SU-DHL-6 (cell line): ENCODE results near the gene DENND1B.

Source experiments
- H2AFZ ChIP-seq: fragments of 200-600 bp; sonication (generic); 2 replicates; pipeline ENCODE4 v1.6.1; 2014; ENCODE audit warnings: low read depth, mild to moderate bottlenecking, moderate library complexity, mixed read lengths, antibody characterized with exemption, low read length; ENCODE audit not compliant: severe bottlenecking
- H3F3A ChIP-seq: fragments of 200-600 bp; shearing (Covaris generic); 2 replicates; pipeline ENCODE4 v1.6.0; 2016; ENCODE audit warnings: antibody characterized with exemption, mild to moderate bottlenecking; ENCODE audit not compliant: insufficient read depth
- H3K27ac ChIP-seq: fragments of 200-600 bp; sonication (generic); 2 replicates; pipeline ENCODE4 v1.5.1; 2016; ENCODE audit warnings: low read depth, mild to moderate bottlenecking, low read length, moderate library complexity, mixed read lengths
- H3K27me3 ChIP-seq: fragments of 200-600 bp; sonication (generic), shearing (Covaris generic); 2 replicates; pipeline ENCODE4 v1.6.0; 2014; ENCODE audit warnings: mild to moderate bottlenecking, low read length
- H3K36me3 ChIP-seq: fragments of 200-600 bp; sonication (generic); 2 replicates; pipeline ENCODE4 v1.6.1; 2014; ENCODE audit warnings: mild to moderate bottlenecking, low read length, mixed read lengths
- H3K4me2 ChIP-seq: fragments of 300-600, 200-600 bp; shearing (Covaris generic), sonication (generic); 2 replicates; pipeline ENCODE4 v1.6.0; 2014; ENCODE audit warnings: low read length, low read depth, mild to moderate bottlenecking; ENCODE audit not compliant: poor library complexity, severe bottlenecking
- H3K4me3 ChIP-seq: fragments of 200-600 bp; sonication (generic); 2 replicates; pipeline ENCODE4 v1.5.1; 2014; ENCODE audit warnings: antibody characterized with exemption, low read length, mild to moderate bottlenecking, mixed read lengths; ENCODE audit not compliant: insufficient read depth, poor library complexity, severe bottlenecking
- H3K79me2 ChIP-seq: fragments of 200-600 bp; sonication (generic); 2 replicates; pipeline ENCODE4 v1.6.1; 2014; ENCODE audit warnings: mild to moderate bottlenecking, low read length, moderate library complexity; ENCODE audit not compliant: insufficient read depth
- H3K9ac ChIP-seq: fragments of 200-600 bp; sonication (generic); 2 replicates; pipeline ENCODE4 v1.7.0; 2014; ENCODE audit warnings: mild to moderate bottlenecking, low read length
- H3K9me2 ChIP-seq: fragments of 200-600 bp; sonication (generic); replicated peaks from 2 replicates; pipeline ENCODE4 v1.6.1; 2014; ENCODE audit warnings: low read length; ENCODE audit not compliant: insufficient read depth
- H3K9me3 ChIP-seq: fragments of 200-600 bp; sonication (generic); 2 replicates; pipeline ENCODE4 v1.6.1; 2014; ENCODE audit warnings: low read length, mixed read lengths; ENCODE audit not compliant: insufficient read depth
- H4K20me1 ChIP-seq: fragments of 200-600 bp; sonication (generic); 2 replicates; pipeline ENCODE4 v1.6.1; 2014; ENCODE audit warnings: low read depth, mild to moderate bottlenecking, antibody characterized with exemption, low read length, moderate library complexity, mixed read lengths
- CTCF ChIP-seq: fragments of 200-600 bp; sonication (generic); IDR thresholded peaks from one replicate; pipeline ENCODE4 v1.5.1; 2017; ENCODE audit warnings: antibody characterized with exemption, mild to moderate bottlenecking, low read length, moderate library complexity; ENCODE audit not compliant: insufficient read depth, poor library complexity, severe bottlenecking
- EZH2phosphoT487 ChIP-seq: fragments of 200-600 bp; sonication (generic), shearing (Covaris generic); conservative IDR thresholded peaks from 2 replicates; pipeline ENCODE4 v1.6.1; 2018; ENCODE audit warnings: mild to moderate bottlenecking, antibody characterized with exemption, low read length, moderate library complexity, mixed read lengths

The DENND1B gene

DNA sequence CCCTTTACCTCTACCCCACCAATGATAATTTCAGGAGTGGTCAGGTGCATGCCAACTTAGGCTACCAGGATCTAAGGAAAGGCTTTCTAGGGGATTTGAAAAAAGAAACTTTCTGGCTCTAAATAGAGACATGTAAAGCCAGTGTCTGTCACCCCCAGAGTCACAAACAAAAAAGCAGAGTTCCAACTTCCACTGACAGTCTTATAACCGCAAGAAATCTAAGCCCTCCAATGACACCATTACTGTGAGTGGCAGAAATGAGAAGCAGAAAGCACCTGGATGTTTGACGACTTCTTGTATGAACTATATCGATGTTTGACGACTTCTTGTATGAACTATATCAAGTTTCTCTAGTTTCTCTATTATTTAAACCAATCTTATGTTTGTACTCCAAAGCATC lies 6.0 kb downstream of the DENND1B start:
- H3K79me2 ChIP-seq = peaks cover 94% of the 10 kb centered on the region

GRCh38 chr1:197768014-197768805 lies 7.1 kb downstream of the DENND1B start:
- Histone ChIP-seq H3K4me2 (no peak overlapping the region), H3K36me3 (peaks cover 6% of the 10 kb centered on the region; the same call in 1 of the 2 replicates), H2AFZ (no peak overlapping the region), H3K4me3 (no peak overlapping the region), H3K79me2 (peaks cover 94% of the 10 kb centered on the region), H3K9me2 (no peaks in the 10 kb centered on the region), H3F3A (peaks cover 47% of the 10 kb centered on the region; the same call in 1 of the 2 replicates), H3K9me3 (no peaks in the 10 kb centered on the region), H4K20me1 (no peaks in the 10 kb centered on the region), H3K9ac (no peak overlapping the region), H3K27me3 (no peaks in the 10 kb centered on the region), H3K27ac (0 out of 2 replicates have a peak overlapping the region, but pooled peaks have one; percentile 16)
- TF ChIP-seq EZH2phosphoT487 (no peak), CTCF (no peak)

More for the DNA sequence above, 6.0 kb downstream of the DENND1B start:
- Histone ChIP-seq H3K27ac (no peak overlapping the region), H3K27me3 (no peaks in the 10 kb centered on the region), H3K9me3 (no peaks in the 10 kb centered on the region), H3K9me2 (no peaks in the 10 kb centered on the region), H3K4me3 (no peak overlapping the region), H3K9ac (no peak overlapping the region), H4K20me1 (no peaks in the 10 kb centered on the region), H3K36me3 (peaks cover 6% of the 10 kb centered on the region; the same call in 1 of the 2 replicates), H3F3A (peaks cover 38% of the 10 kb centered on the region; the same call in 1 of the 2 replicates), H2AFZ (no peak overlapping the region), H3K4me2 (no peak overlapping the region)
- TF ChIP-seq CTCF (no peak), EZH2phosphoT487 (no peak)

- H3K79me2 ChIP-seq = peaks cover 95% of the 10 kb centered on the region
- H4K20me1 ChIP-seq = no peaks in the 10 kb centered on the region
- H3K4me3 ChIP-seq = no peak overlapping the region
- peak overlapping the region; percentile 99 for H3K27ac ChIP-seq
- peaks cover 54% of the 10 kb centered on the region for H3F3A ChIP-seq
- no peaks in the 10 kb centered on the region for H3K9me2 ChIP-seq
- peaks cover 11% of the 10 kb centered on the region for H3K36me3 ChIP-seq
- peak overlapping the region; percentile 18; the same call in 1 of the 2 replicates for H3K9ac ChIP-seq
- H3K4me2 ChIP-seq = peak overlapping the region; percentile 28
- H2AFZ ChIP-seq = no peak overlapping the region
- H3K9me3 ChIP-seq = no peaks in the 10 kb centered on the region
- TF ChIP-seq CTCF (no peak), EZH2phosphoT487 (no peak)
- H3K27me3 ChIP-seq = no peaks in the 10 kb centered on the region
Observed at GRCh38 chr1:197763769-197764168, 11.5 kb downstream of the DENND1B start.
